Cardiac fibroblast (primary cell): ENCODE results near the gene MACROD2.

ENCODE experiments used
- DNase-seq, 2 donors: peaks; one replicate each; pipeline versions ENCODE4 v3.0.0 to v3.0.0-alpha.2; 2010; ENCODE audit warnings: low read depth in 2 of 2
- H3K4me3 ChIP-seq, 2 donors: replicated peaks in 1 of 2; 1 replicate in 1 of 2; 2 replicates in 1 of 2; pipeline ENCODE4 v1.5.1; 2011; ENCODE audit warnings: low read depth in 2 of 2, low read length in 2 of 2, mild to moderate bottlenecking in 2 of 2, moderate library complexity in 1 of 2
- TF ChIP-seq, protein P1 (sequence below): IDR thresholded peaks from one replicate; pipeline ENCODE4 v1.5.1; 2011; ENCODE audit warnings: low read depth, mild to moderate bottlenecking, low read length, inconsistent platforms

MACROD2 gene

GRCh38 chr20:15916623-15917022 is 1921.3 kb downstream of the MACROD2 start:
- no peak overlapping the region for H3K4me3 ChIP-seq
- no peak for DNase-seq
- TF ChIP-seq, protein P1, sequence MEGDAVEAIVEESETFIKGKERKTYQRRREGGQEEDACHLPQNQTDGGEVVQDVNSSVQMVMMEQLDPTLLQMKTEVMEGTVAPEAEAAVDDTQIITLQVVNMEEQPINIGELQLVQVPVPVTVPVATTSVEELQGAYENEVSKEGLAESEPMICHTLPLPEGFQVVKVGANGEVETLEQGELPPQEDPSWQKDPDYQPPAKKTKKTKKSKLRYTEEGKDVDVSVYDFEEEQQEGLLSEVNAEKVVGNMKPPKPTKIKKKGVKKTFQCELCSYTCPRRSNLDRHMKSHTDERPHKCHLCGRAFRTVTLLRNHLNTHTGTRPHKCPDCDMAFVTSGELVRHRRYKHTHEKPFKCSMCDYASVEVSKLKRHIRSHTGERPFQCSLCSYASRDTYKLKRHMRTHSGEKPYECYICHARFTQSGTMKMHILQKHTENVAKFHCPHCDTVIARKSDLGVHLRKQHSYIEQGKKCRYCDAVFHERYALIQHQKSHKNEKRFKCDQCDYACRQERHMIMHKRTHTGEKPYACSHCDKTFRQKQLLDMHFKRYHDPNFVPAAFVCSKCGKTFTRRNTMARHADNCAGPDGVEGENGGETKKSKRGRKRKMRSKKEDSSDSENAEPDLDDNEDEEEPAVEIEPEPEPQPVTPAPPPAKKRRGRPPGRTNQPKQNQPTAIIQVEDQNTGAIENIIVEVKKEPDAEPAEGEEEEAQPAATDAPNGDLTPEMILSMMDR: no peak

DNA sequence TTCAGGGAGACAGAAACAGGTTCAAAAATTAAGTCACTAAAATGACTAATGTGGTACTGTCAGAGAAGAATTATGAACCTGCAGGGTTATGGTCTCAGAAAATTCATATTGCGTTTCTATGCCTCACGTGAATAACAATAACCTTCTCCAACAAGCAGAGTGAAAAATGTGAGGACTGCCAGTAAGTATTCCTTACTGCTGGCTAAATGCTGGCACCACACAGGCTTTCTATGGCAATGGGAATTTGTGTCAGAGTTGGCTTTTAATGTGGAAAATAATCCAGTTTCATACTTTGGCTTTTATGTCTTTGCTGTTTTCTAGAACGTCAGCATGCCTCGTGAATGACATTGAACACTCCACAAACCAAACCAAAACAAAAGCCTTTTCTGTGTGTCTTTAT is 1922.0 kb downstream of the MACROD2 start:
- no peak for DNase-seq
- no peak overlapping the region for H3K4me3 ChIP-seq
- TF ChIP-seq, protein P1: no peak

GRCh38 chr20:15918631-15919030 is 1923.3 kb downstream of the MACROD2 start:
- no peak overlapping the region for H3K4me3 ChIP-seq
- DNase-seq: no peak
- TF ChIP-seq, protein P1: no peak

GRCh38 chr20:15919118-15919517 is 1923.8 kb downstream of the MACROD2 start:
- no peak for DNase-seq
- H3K4me3 ChIP-seq: no peak overlapping the region
- TF ChIP-seq, protein P1: no peak

GRCh38 chr20:15921930-15922329 is 1926.6 kb downstream of the MACROD2 start:
- no peak for DNase-seq
- TF ChIP-seq, protein P1: no peak
- no peak overlapping the region for H3K4me3 ChIP-seq

DNA sequence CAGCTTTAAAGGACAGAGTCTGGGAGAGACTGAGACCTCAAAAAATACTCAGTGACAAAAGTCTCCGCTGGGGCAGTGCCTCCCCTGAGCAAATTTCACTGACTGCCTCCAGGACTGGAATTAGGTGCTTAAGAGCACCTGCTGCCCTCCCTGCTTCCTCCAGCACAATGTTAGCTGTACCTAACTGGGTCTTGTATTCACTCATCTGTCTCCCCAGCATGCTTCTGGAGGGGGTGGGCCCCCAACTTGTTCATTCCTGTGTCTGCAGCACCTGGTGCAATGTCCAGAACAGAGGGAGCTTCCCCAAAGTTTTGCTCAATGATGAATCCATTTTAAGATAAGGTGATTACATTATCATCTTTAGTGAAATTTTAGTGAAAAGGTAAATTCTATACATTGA is 1927.2 kb downstream of the MACROD2 start:
- DNase-seq: no peak
- H3K4me3 ChIP-seq: no peak overlapping the region
- TF ChIP-seq, protein P1: no peak

- no peak for DNase-seq
- H3K4me3 ChIP-seq: no peak overlapping the region
- TF ChIP-seq, protein P1: no peak
These were observed 1927.9 kb downstream of the MACROD2 start for GRCh38 chr20:15923030-15923776.
